Measurements from ENCODE around the gene TULP3.
A peak's percentile ranks its signal among the peaks of the same experiment; 100 is the strongest.

The TULP3 gene

GRCh38 chr12:2930865-2931264, 40.2 kb downstream of the TULP3 start:
- DNase-seq, result no peak

GRCh38 chr12:2933586-2933985, 42.9 kb downstream of the TULP3 start:
- DNase-seq, result no peak

- no peak for DNase-seq
These were observed 43.7 kb downstream of the TULP3 start for GRCh38 chr12:2934371-2934770.

GRCh38 chr12:2936301-2936700, 45.6 kb downstream of the TULP3 start:
- no peak for DNase-seq

GRCh38 chr12:2937500-2937899, 46.8 kb downstream of the TULP3 start:
- DNase-seq, result no peak

GRCh38 chr12:2939191-2939590, 48.5 kb downstream of the TULP3 start:
- DNase-seq, result no peak

GRCh38 chr12:2940564-2940963, 49.9 kb downstream of the TULP3 start:
- DNase-seq, result no peak

- DNase-seq, result no peak
These were observed 50.8 kb downstream of the TULP3 start for GRCh38 chr12:2941524-2941923.

- DNase-seq, result peak; percentile 23
These were observed 53.8 kb downstream of the TULP3 start for GRCh38 chr12:2944401-2945047.

GRCh38 chr12:2949411-2949810, 58.7 kb downstream of the TULP3 start:
- DNase-seq, result no peak

- no peak for DNase-seq
These were observed 65.2 kb downstream of the TULP3 start for GRCh38 chr12:2955888-2956287.

GRCh38 chr12:2957816-2958431, 67.2 kb downstream of the TULP3 start:
- DNase-seq, result no peak

- DNase-seq, result no peak
These were observed 67.9 kb downstream of the TULP3 start for GRCh38 chr12:2958432-2959191.

- DNase-seq, result no peak
These were observed 68.5 kb downstream of the TULP3 start, which contains the start of gene TEAD4 for GRCh38 chr12:2959192-2959504. TSS of gene TEAD4 (plus strand) at chr12:2959397.

- no peak for DNase-seq
These were observed 69.1 kb downstream of the TULP3 start for GRCh38 chr12:2959505-2960389.

- DNase-seq, result no peak
These were observed 69.8 kb downstream of the TULP3 start for GRCh38 chr12:2960390-2960956.

- no peak for DNase-seq
These were observed 70.4 kb downstream of the TULP3 start for GRCh38 chr12:2960996-2961616.

GRCh38 chr12:2961705-2962104, 71.0 kb downstream of the TULP3 start:
- no peak for DNase-seq

GRCh38 chr12:2963154-2963759, 72.6 kb downstream of the TULP3 start:
- no peak for DNase-seq

GRCh38 chr12:2963760-2964292, 73.1 kb downstream of the TULP3 start:
- DNase-seq, result no peak

- no peak for DNase-seq
These were observed 77.0 kb downstream of the TULP3 start for GRCh38 chr12:2967651-2968050.

- DNase-seq, result no peak
These were observed 80.1 kb downstream of the TULP3 start for GRCh38 chr12:2970744-2971143.
